GM23248 (cell line): ENCODE measurements around the gene STEEP1. TPM values are rescaled to one million over a fixed set of nuclear protein-coding genes. Genes with fewer than 3 reads are reported as not detected.
"Not testable (repeated sequence)": the region's sequence is repeated elsewhere in the genome, so short reads cannot be mapped to it uniquely, and the experiment has no call there.

Experiments used
- DNase-seq: peaks from one replicate; pipeline ENCODE4 v3.0.0-alpha.2; 2015
- H2AFZ ChIP-seq: fragments of 200-600 bp; sonication (generic); 2 replicates; pipeline ENCODE4 v1.6.1; 2016; ENCODE audit warnings: antibody characterized with exemption
- H3F3A ChIP-seq: fragments of 200-600 bp; sonication (generic); 2 replicates; pipeline ENCODE4 v1.6.1; 2016; ENCODE audit warnings: mild to moderate bottlenecking, antibody characterized with exemption, mixed run types; ENCODE audit not compliant: insufficient read depth
- H3K27ac ChIP-seq: fragments of 200-600 bp; sonication (generic); 2 replicates; pipeline ENCODE4 v1.5.1; 2016; ENCODE audit warnings: mild to moderate bottlenecking
- H3K27me3 ChIP-seq: fragments of 200-600 bp; sonication (generic); replicated peaks from 2 replicates; pipeline ENCODE4 v1.6.1; 2016; ENCODE audit warnings: mild to moderate bottlenecking; ENCODE audit not compliant: insufficient read depth
- H3K36me3 ChIP-seq: fragments of 200-600 bp; sonication (generic); 2 replicates; pipeline ENCODE4 v1.6.1; 2016; ENCODE audit warnings: low read depth, mild to moderate bottlenecking
- H3K4me1 ChIP-seq: fragments of 200-600 bp; sonication (generic); 2 replicates; pipeline ENCODE4 v1.6.1; 2016; ENCODE audit warnings: mild to moderate bottlenecking; ENCODE audit not compliant: insufficient read depth
- H3K4me2 ChIP-seq: fragments of 200-600 bp; sonication (generic); one replicate; pipeline ENCODE4 v1.6.1; 2016; ENCODE audit warnings: mild to moderate bottlenecking; ENCODE audit not compliant: unreplicated experiment
- H3K4me3 ChIP-seq: fragments of 200-600 bp; sonication (generic); 2 replicates; pipeline ENCODE4 v1.5.1; 2016; ENCODE audit warnings: mild to moderate bottlenecking
- H3K79me2 ChIP-seq: fragments of 200-600 bp; sonication (generic); 2 replicates; pipeline ENCODE4 v1.6.1; 2016; ENCODE audit warnings: mild to moderate bottlenecking; ENCODE audit not compliant: insufficient read depth
- H3K9ac ChIP-seq: fragments of 200-600 bp; sonication (generic); 2 replicates; pipeline ENCODE4 v1.6.1; 2016; ENCODE audit warnings: mild to moderate bottlenecking
- H3K9me2 ChIP-seq: fragments of 200-600 bp; sonication (generic); 2 replicates; pipeline ENCODE4 v1.6.1; 2016; ENCODE audit warnings: mixed run types, mild to moderate bottlenecking, moderate library complexity; ENCODE audit not compliant: insufficient read depth
- H3K9me3 ChIP-seq: fragments of 200-600 bp; sonication (generic); one replicate; pipeline ENCODE4 v1.6.1; 2017; ENCODE audit warnings: low read depth
- H4K20me1 ChIP-seq: fragments of 200-600 bp; sonication (generic); 2 replicates; pipeline ENCODE4 v1.6.0; 2016; ENCODE audit not compliant: insufficient read depth
- EZH2 ChIP-seq: fragments of 200-600 bp; sonication (generic); IDR thresholded peaks from 2 replicates; pipeline ENCODE4 v1.6.1; 2018; ENCODE audit warnings: antibody characterized with exemption, mild to moderate bottlenecking; ENCODE audit not compliant: insufficient read depth, poor library complexity, severe bottlenecking
- EZH2phosphoT487 ChIP-seq: fragments of 200-600 bp; sonication (generic); IDR thresholded peaks from 2 replicates; pipeline ENCODE4 v1.6.1; 2018; ENCODE audit warnings: antibody characterized with exemption, moderate library complexity, mild to moderate bottlenecking, low read depth; ENCODE audit not compliant: insufficient read depth
- WGBS, 2 experiments: methylation state at CpG; one replicate each; pipeline ENCODE4 v1.1.6; 2015 to 2017; ENCODE audit warnings: low lambda C conversion rate in 2 of 2, low coverage in 1 of 2; ENCODE audit errors: missing lambda C conversion rate in 2 of 2; 5-methylcytosine and 5-hydroxymethylcytosine counted together
- in situ Hi-C: fragments of 300-500 bp; cut with MboI; formaldehyde crosslinking; loops from 2 replicates; pipeline ENCODE4 v1.15.0; 2020
- polyA plus RNA-seq: library from polyadenylated mRNA; unstranded; fragments of >200 nt; fragmentation: Nextera tagmentation; extraction: Ambion mirVana; gene quantifications from 2 replicates; pipeline ENCODE4 v1.2.1, GENCODE V29; 2016
- total RNA-seq: library from RNA; depleted of rRNA; stranded (reverse); fragments of >200 nt; shearing (Covaris generic); gene quantifications from 2 replicates; pipeline ENCODE4 v1.2.3, GENCODE V29; 2014

The STEEP1 gene
- total and polyA plus RNA-seq, 2 experiments from 2014 or later: 11.8 to 33.1 TPM

- H3K9ac ChIP-seq: no peak overlapping the region
- no peaks in the 10 kb centered on the region for H3K79me2 ChIP-seq
- no peaks in the 10 kb centered on the region for H3K9me3 ChIP-seq
- H3F3A ChIP-seq: no peaks in the 10 kb centered on the region
- 74 to 82% methylated on average over 8 to 10 of the region's 10 CpGs for WGBS, 2 experiments
- no peak for TF ChIP-seq EZH2
- no peak for TF ChIP-seq EZH2phosphoT487
- H3K27ac ChIP-seq: no peak overlapping the region
- no peaks in the 10 kb centered on the region for H3K36me3 ChIP-seq
- H2AFZ ChIP-seq: no peak overlapping the region
- H3K4me1 ChIP-seq: no peaks in the 10 kb centered on the region
- no peak overlapping the region for H3K4me3 ChIP-seq
- H3K4me2 ChIP-seq: no peak overlapping the region
- in situ Hi-C loops: no loop called here
- no peaks in the 10 kb centered on the region for H3K27me3 ChIP-seq
- no peaks in the 10 kb centered on the region for H4K20me1 ChIP-seq
- H3K9me2 ChIP-seq: no peaks in the 10 kb centered on the region
- DNase-seq: no peak
These were observed 69.2 kb downstream of the STEEP1 start for GRCh38 chrX:119495734-119496726.

- WGBS, 2 experiments: 98 to 99% methylated on average over 8 to 10 of the region's 10 CpGs
- DNase-seq, H3K79me2 ChIP-seq, H2AFZ ChIP-seq, H3F3A ChIP-seq, H3K4me2 ChIP-seq, H4K20me1 ChIP-seq, H3K9me3 ChIP-seq, H3K36me3 ChIP-seq, H3K4me3 ChIP-seq, in situ Hi-C loops, H3K9me2 ChIP-seq, H3K27ac ChIP-seq, H3K9ac ChIP-seq, H3K4me1 ChIP-seq, H3K27me3 ChIP-seq: not testable (repeated sequence)
These were observed 71.2 kb downstream of the STEEP1 start for GRCh38 chrX:119493851-119494495.

- H3K9ac ChIP-seq: no peak overlapping the region
- 89% methylated on average over 2 of the region's 2 CpGs; no CpG with 5 or more reads in 1 of the 2 experiments for WGBS, 2 experiments
- no peak overlapping the region for H3K27ac ChIP-seq
- no peaks in the 10 kb centered on the region for H3K9me3 ChIP-seq
- no peaks in the 10 kb centered on the region for H3F3A ChIP-seq
- H4K20me1 ChIP-seq: no peaks in the 10 kb centered on the region
- no peak overlapping the region for H3K4me2 ChIP-seq
- H3K9me2 ChIP-seq: no peaks in the 10 kb centered on the region
- H3K4me1 ChIP-seq: no peaks in the 10 kb centered on the region
- no peak overlapping the region for H3K4me3 ChIP-seq
- H2AFZ ChIP-seq: no peak overlapping the region
- in situ Hi-C loops: no loop called here
- no peak for TF ChIP-seq EZH2
- no peak for TF ChIP-seq EZH2phosphoT487
- no peaks in the 10 kb centered on the region for H3K79me2 ChIP-seq
- DNase-seq: no peak
- no peaks in the 10 kb centered on the region for H3K36me3 ChIP-seq
- no peaks in the 10 kb centered on the region for H3K27me3 ChIP-seq
These were observed 72.7 kb downstream of the STEEP1 start for GRCh38 chrX:119492463-119492862.

GRCh38 chrX:119489212-119490074, 75.8 kb downstream of the STEEP1 start:
- Histone ChIP-seq H3K9ac (no peak overlapping the region), H3K27me3 (no peaks in the 10 kb centered on the region), H2AFZ (no peak overlapping the region), H3F3A (no peaks in the 10 kb centered on the region), H4K20me1 (no peaks in the 10 kb centered on the region), H3K27ac (no peak overlapping the region), H3K4me1 (no peaks in the 10 kb centered on the region), H3K79me2 (no peaks in the 10 kb centered on the region), H3K36me3 (no peaks in the 10 kb centered on the region), H3K4me2 (no peak overlapping the region), H3K9me2 (no peaks in the 10 kb centered on the region), H3K9me3 (no peaks in the 10 kb centered on the region), H3K4me3 (no peak overlapping the region)
- TF ChIP-seq EZH2phosphoT487 (no peak), EZH2 (no peak)
- WGBS, 2 experiments: 61 to 70% methylated on average over 12 to 13 of the region's 13 CpGs
- in situ Hi-C loops: no loop called here
- no peak for DNase-seq
